Ascending aorta (tissue), 2 donors: ENCODE measurements around the gene KIF16B. TPM values are rescaled to one million over a fixed set of nuclear protein-coding genes. Genes with fewer than 3 reads are reported as not detected.

Experiments
- DNase-seq, 2 donors: peaks; one replicate each; pipeline ENCODE4 v3.0.0-alpha.2; 2019; ENCODE audit warnings: low spot score in 2 of 2
- H3K27ac ChIP-seq, 2 donors: fragments of 200-600 bp; sonication (generic); one replicate each; pipeline ENCODE4 v1.5.1; 2016 to 2017; ENCODE audit warnings: mild to moderate bottlenecking in 1 of 2
- H3K27me3 ChIP-seq: fragments of 200-600 bp; sonication (generic); one replicate; pipeline ENCODE4 v1.5.1; 2017
- H3K36me3 ChIP-seq, 2 donors: fragments of 200-600 bp; sonication (generic); one replicate each; pipeline ENCODE4 v1.5.1; 2016
- H3K4me1 ChIP-seq, 2 donors: fragments of 200-600 bp; sonication (generic); one replicate each; pipeline ENCODE4 v1.5.1; 2016 to 2017; ENCODE audit warnings: mild to moderate bottlenecking in 1 of 2
- H3K4me3 ChIP-seq, 2 donors: fragments of 200-600 bp; sonication (generic); one replicate each; pipeline ENCODE4 v1.5.1; 2016 to 2017; ENCODE audit warnings: mild to moderate bottlenecking in 1 of 2
- H3K9me3 ChIP-seq, 2 donors: fragments of 200-600 bp; sonication (generic); one replicate each; pipeline ENCODE4 v1.5.1; 2016
- intact Hi-C: fragments of 100-400 bp; cut with DNase I; formaldehyde crosslinking; loops from one replicate; pipeline ENCODE4 v1.15.1; 2023
- total RNA-seq: library from RNA; depleted of rRNA; stranded (reverse); fragments of >200 nt; gene quantifications from one replicate; pipeline ENCODE4 v1.1.0, GENCODE V29; 2016
- TF ChIP-seq, protein P1 (sequence below), 3 experiments: fragments of 200-600 bp in 2 of 3; fragments of 450-650 bp in 1 of 3; sonication (generic) in 2 of 3; IDR thresholded peaks; one replicate each; pipeline ENCODE4 v1.5.1; 2016 to 2019; ENCODE audit warnings: antibody characterized with exemption in 3 of 3, mild to moderate bottlenecking in 1 of 3, moderate library complexity in 1 of 3

The KIF16B gene
- total RNA-seq, 1 donor from 2014 or later: 6.3 TPM

- no peaks in the 10 kb centered on the region for H3K27me3 ChIP-seq
- H3K36me3 ChIP-seq: no peaks in the 10 kb centered on the region
- TF ChIP-seq, protein P1, sequence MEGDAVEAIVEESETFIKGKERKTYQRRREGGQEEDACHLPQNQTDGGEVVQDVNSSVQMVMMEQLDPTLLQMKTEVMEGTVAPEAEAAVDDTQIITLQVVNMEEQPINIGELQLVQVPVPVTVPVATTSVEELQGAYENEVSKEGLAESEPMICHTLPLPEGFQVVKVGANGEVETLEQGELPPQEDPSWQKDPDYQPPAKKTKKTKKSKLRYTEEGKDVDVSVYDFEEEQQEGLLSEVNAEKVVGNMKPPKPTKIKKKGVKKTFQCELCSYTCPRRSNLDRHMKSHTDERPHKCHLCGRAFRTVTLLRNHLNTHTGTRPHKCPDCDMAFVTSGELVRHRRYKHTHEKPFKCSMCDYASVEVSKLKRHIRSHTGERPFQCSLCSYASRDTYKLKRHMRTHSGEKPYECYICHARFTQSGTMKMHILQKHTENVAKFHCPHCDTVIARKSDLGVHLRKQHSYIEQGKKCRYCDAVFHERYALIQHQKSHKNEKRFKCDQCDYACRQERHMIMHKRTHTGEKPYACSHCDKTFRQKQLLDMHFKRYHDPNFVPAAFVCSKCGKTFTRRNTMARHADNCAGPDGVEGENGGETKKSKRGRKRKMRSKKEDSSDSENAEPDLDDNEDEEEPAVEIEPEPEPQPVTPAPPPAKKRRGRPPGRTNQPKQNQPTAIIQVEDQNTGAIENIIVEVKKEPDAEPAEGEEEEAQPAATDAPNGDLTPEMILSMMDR (IDR thresholded peaks at IDR 0.05): no peak
- H3K27ac ChIP-seq: no peak overlapping the region
- no peak overlapping the region for H3K4me3 ChIP-seq
- no peak for DNase-seq
- intact Hi-C loops: no loop called here
- H3K9me3 ChIP-seq: no peaks in the 10 kb centered on the region
- H3K4me1 ChIP-seq: no peaks in the 10 kb centered on the region
These were observed 38.0 kb downstream of the KIF16B start for GRCh38 chr20:16535277-16535676.

DNA sequence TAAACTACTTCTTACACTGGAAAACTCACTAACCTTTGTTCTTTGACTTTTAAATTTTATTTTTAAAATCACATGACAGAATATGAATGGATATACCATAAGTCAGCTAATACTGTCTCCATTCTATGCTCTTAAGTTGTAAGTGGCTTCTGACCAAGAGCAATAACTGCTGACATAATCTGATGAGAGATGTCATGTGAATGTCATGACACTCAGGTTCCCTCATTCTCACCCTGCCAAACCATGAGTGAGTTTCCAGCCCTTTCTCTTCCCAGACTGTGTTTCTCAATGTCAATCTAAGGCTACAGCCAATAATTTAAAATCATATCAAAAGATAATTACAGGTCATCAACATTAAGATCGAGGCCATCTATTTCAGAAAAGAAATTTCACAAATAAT, 39.7 kb downstream of the KIF16B start:
- H3K9me3 ChIP-seq: no peaks in the 10 kb centered on the region
- no peaks in the 10 kb centered on the region for H3K4me1 ChIP-seq
- intact Hi-C loops: no loop called here
- no peak overlapping the region for H3K27ac ChIP-seq
- H3K4me3 ChIP-seq: no peak overlapping the region
- H3K27me3 ChIP-seq: no peaks in the 10 kb centered on the region
- no peaks in the 10 kb centered on the region for H3K36me3 ChIP-seq
- DNase-seq: no peak
- TF ChIP-seq, protein P1 (IDR thresholded peaks at IDR 0.05): no peak

- Histone ChIP-seq H3K4me3 (no peak overlapping the region), H3K36me3 (peaks cover 0 to 5% of the 10 kb centered on the region in 2 donors), H3K9me3 (no peaks in the 10 kb centered on the region), H3K27ac (no peak overlapping the region), H3K27me3 (no peaks in the 10 kb centered on the region), H3K4me1 (no peaks in the 10 kb centered on the region)
- intact Hi-C loops: no loop called here
- no peak for DNase-seq
- TF ChIP-seq, protein P1 (IDR thresholded peaks at IDR 0.05): no peak
These were observed 41.8 kb downstream of the KIF16B start for GRCh38 chr20:16531485-16531884.

DNA sequence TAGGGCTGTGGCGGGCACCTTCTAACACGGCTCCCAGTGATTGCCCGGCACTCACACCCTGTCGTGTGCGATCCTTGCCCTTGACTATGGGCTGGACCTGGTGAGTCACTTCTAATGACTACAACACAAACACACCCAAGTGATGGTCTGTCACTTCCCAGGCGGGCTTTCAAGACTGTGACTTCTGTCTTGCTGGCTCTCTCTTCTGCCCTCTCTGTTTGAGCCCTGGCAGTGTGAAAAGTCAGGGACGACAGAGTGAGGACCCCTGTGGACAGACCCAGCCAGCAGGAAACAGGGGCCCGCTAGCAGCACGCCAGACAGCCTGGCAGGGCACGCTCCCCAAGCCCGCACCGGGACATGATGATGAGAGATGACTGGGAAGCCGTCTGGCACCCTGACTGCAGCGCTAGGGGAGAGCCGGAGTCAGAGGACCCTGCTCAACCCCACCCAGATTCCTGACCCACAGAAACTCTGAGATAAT, 43.0 kb downstream of the KIF16B start:
- H3K36me3 ChIP-seq: peaks cover 6 to 8% of the 10 kb centered on the region in 2 donors
- intact Hi-C loops: no loop called here
- H3K27me3 ChIP-seq: no peaks in the 10 kb centered on the region
- no peak for DNase-seq
- no peaks in the 10 kb centered on the region for H3K9me3 ChIP-seq
- TF ChIP-seq, protein P1 (IDR thresholded peaks at IDR 0.05): no peak
- H3K4me1 ChIP-seq: no peaks in the 10 kb centered on the region
- no peak overlapping the region for H3K27ac ChIP-seq
- H3K4me3 ChIP-seq: no peak overlapping the region

DNA sequence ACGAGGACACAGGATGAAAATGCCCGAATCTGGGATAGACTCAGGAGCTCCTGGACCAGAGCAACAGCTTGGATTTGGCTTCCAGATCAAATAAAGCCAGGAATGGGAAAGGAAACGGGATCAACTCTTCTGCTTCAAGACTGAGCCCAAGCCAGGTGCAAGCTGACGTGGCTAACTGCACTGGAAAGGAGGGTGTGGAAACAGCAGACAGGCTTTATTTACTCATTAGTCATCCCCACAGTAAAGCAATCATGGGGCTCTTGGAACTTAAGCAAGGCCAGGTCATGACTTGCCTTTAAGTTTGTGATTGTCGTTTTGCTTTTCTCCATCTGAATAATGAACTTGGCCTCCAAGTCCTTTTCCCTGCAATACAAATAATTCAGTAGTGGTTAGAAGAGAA, 45.2 kb downstream of the KIF16B start:
- Histone ChIP-seq H3K27ac (no peak overlapping the region), H3K27me3 (no peaks in the 10 kb centered on the region), H3K9me3 (no peaks in the 10 kb centered on the region), H3K36me3 (peaks cover 11 to 13% of the 10 kb centered on the region in 2 donors), H3K4me1 (no peaks in the 10 kb centered on the region), H3K4me3 (no peak overlapping the region)
- TF ChIP-seq, protein P1 (IDR thresholded peaks at IDR 0.05): no peak
- intact Hi-C loops: no loop called here
- no peak for DNase-seq

- H3K4me3 ChIP-seq: no peak overlapping the region
- TF ChIP-seq, protein P1 (IDR thresholded peaks at IDR 0.05): no peak
- no peaks in the 10 kb centered on the region for H3K27me3 ChIP-seq
- intact Hi-C loops: no loop called here
- H3K36me3 ChIP-seq: peaks cover 11 to 13% of the 10 kb centered on the region in 2 donors
- DNase-seq: no peak
- H3K27ac ChIP-seq: no peak overlapping the region
- H3K9me3 ChIP-seq: no peaks in the 10 kb centered on the region
- H3K4me1 ChIP-seq: no peaks in the 10 kb centered on the region
These were observed 45.8 kb downstream of the KIF16B start for GRCh38 chr20:16527438-16527837.
